ENCODE results near the gene GPR107.
A peak's percentile ranks its signal among the peaks of the same experiment; 100 is the strongest.

The GPR107 gene

GRCh38 chr9:130159915-130160670, 106.4 kb downstream of the GPR107 start:
- no peak for DNase-seq (ENCODE audit: low read depth in 2 of 2)

- DNase-seq (ENCODE audit: low read depth in 2 of 2): no peak
Measured at GRCh38 chr9:130160862-130161470, 107.3 kb downstream of the GPR107 start.

- DNase-seq (ENCODE audit: low read depth in 2 of 2): no peak
Measured at GRCh38 chr9:130165579-130165978, 111.9 kb downstream of the GPR107 start.

GRCh38 chr9:130166399-130166798, 112.7 kb downstream of the GPR107 start:
- no peak for DNase-seq (ENCODE audit: low read depth in 2 of 2)

- no peak for DNase-seq (ENCODE audit: low read depth in 2 of 2)
Measured at GRCh38 chr9:130167927-130168326, 114.2 kb downstream of the GPR107 start.

GRCh38 chr9:130171226-130172148, 117.8 kb downstream of the GPR107 start:
- DNase-seq (ENCODE audit: low read depth in 2 of 2): no peak

- peak; percentile 12 to 50 for DNase-seq (ENCODE audit: low read depth in 2 of 2)
Measured at GRCh38 chr9:130172161-130172857, 118.6 kb downstream of the GPR107 start, which contains the start of gene NCS1. Gene NCS1, plus strand, starts transcription at chr9:130172404. Its CDS starts 260 bp downstream, at chr9:130172664.

- DNase-seq (ENCODE audit: low read depth in 2 of 2): peak in 1 of 2 experiments; percentile 4
Measured at GRCh38 chr9:130172858-130173665, 119.4 kb downstream of the GPR107 start.

- DNase-seq (ENCODE audit: low read depth in 2 of 2): no peak
Measured at GRCh38 chr9:130173666-130173983, 119.9 kb downstream of the GPR107 start.

- DNase-seq (ENCODE audit: low read depth in 2 of 2): no peak
Measured at GRCh38 chr9:130174025-130174424, 120.3 kb downstream of the GPR107 start.

- DNase-seq (ENCODE audit: low read depth in 2 of 2): no peak
Measured at GRCh38 chr9:130174920-130175321, 121.2 kb downstream of the GPR107 start.

GRCh38 chr9:130175355-130175754, 121.6 kb downstream of the GPR107 start:
- no peak for DNase-seq (ENCODE audit: low read depth in 2 of 2)

- DNase-seq (ENCODE audit: low read depth in 2 of 2): no peak
Measured at GRCh38 chr9:130176760-130177159, 123.1 kb downstream of the GPR107 start.

GRCh38 chr9:130177898-130178805, 124.4 kb downstream of the GPR107 start:
- no peak for DNase-seq (ENCODE audit: low read depth in 2 of 2)

GRCh38 chr9:130179331-130179907, 125.7 kb downstream of the GPR107 start:
- no peak for DNase-seq (ENCODE audit: low read depth in 2 of 2)

GRCh38 chr9:130180516-130180915, 126.8 kb downstream of the GPR107 start:
- DNase-seq (ENCODE audit: low read depth in 2 of 2): no peak

- no peak for DNase-seq (ENCODE audit: low read depth in 2 of 2)
Measured at GRCh38 chr9:130181678-130182380, 128.1 kb downstream of the GPR107 start.

GRCh38 chr9:130182381-130182909, 128.7 kb downstream of the GPR107 start:
- no peak for DNase-seq (ENCODE audit: low read depth in 2 of 2)

Data from stimulated activated CD4-positive, alpha-beta T cell treated with anti-CD3 and anti-CD28 coated beads, Interleukin-12 subunit alpha, Interleukin-12 subunit beta, amount 100 ng/mL, for 24 hours (primary cell).